Osteoblast (primary cell): ENCODE results near the gene KCNA2. TPM values are rescaled to one million over a fixed set of nuclear protein-coding genes. Genes with fewer than 3 reads are reported as not detected.

Experiments
- DNase-seq: peaks from one replicate; pipeline ENCODE4 v3.0.0; 2011; ENCODE audit warnings: low spot score, mixed read lengths; ENCODE audit not compliant: insufficient read length; ENCODE audit errors: missing footprints
- H2AFZ ChIP-seq: 2 replicates; pipeline ENCODE4 v1.6.0; 2011; ENCODE audit warnings: mild to moderate bottlenecking, low read length
- H3K27ac ChIP-seq: 2 replicates; pipeline ENCODE4 v1.5.1; 2011; ENCODE audit warnings: mild to moderate bottlenecking, low read depth, low read length, moderate library complexity
- H3K27me3 ChIP-seq: 2 replicates; pipeline ENCODE4 v1.6.0; 2012; ENCODE audit warnings: mild to moderate bottlenecking, control low read depth, inconsistent platforms, low read length, moderate library complexity; ENCODE audit not compliant: insufficient read depth
- H3K36me3 ChIP-seq: 2 replicates; pipeline ENCODE4 v1.5.1; 2011; ENCODE audit warnings: mild to moderate bottlenecking, low read length, control low read depth, moderate library complexity; ENCODE audit not compliant: insufficient read depth
- H3K4me1 ChIP-seq: 2 replicates; pipeline ENCODE4 v1.5.1; 2011; ENCODE audit warnings: mild to moderate bottlenecking, low read length, control low read depth, moderate library complexity; ENCODE audit not compliant: insufficient read depth
- H3K4me2 ChIP-seq: 2 replicates; pipeline ENCODE4 v1.6.0; 2011; ENCODE audit warnings: mild to moderate bottlenecking, low read length; ENCODE audit not compliant: insufficient read depth
- H3K4me3 ChIP-seq: fragments of 200-600 bp; sonication (generic); 3 replicates; pipeline ENCODE4 v1.5.1; 2012; ENCODE audit warnings: mild to moderate bottlenecking, low read length, inconsistent platforms; ENCODE audit not compliant: insufficient read depth
- H3K79me2 ChIP-seq: 2 replicates; pipeline ENCODE4 v1.6.0; 2012; ENCODE audit warnings: mild to moderate bottlenecking, low read length, control low read depth, inconsistent platforms; ENCODE audit not compliant: insufficient read depth
- H3K9me3 ChIP-seq: 2 replicates; pipeline ENCODE4 v1.5.1; 2011; ENCODE audit warnings: low read depth, low read length, control low read depth
- H4K20me1 ChIP-seq: 2 replicates; pipeline ENCODE4 v1.6.0; 2012; ENCODE audit warnings: mild to moderate bottlenecking, low read length, control low read depth; ENCODE audit not compliant: insufficient read depth
- total RNA-seq: library from RNA; depleted of rRNA; stranded (reverse); fragments of >200 nt; gene quantifications from 2 replicates; pipeline ENCODE4 v1.2.3, GENCODE V29; 2012
- TF ChIP-seq, protein P1 (sequence below): IDR thresholded peaks from 2 replicates; pipeline ENCODE4 v1.5.1; 2011; ENCODE audit warnings: mild to moderate bottlenecking, low read depth, low read length, moderate library complexity; ENCODE audit errors: extremely low read depth

KCNA2 gene
- total RNA-seq, 1 donor: not detected

DNA sequence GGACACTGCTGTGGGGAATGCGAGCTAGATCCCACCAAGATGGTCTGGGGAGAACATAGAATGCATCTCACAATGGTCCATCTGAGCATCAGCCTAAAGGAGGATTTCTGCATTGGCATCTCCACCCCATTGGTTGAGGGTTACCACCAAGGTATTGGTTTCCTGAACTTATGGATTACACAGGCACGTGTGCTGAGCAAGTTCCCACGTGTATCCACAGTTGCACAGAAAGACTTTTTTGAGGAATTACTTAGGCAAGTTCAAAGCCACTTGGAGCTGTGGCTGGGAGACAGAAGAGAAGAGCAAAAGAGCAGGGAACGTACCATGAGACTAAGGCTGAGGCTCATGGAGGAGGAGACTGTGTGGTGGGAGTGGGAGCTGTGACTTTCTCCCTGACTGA is 43.1 kb downstream of the KCNA2 start:
- no peaks in the 10 kb centered on the region for H3K36me3 ChIP-seq
- no peak overlapping the region for H3K4me3 ChIP-seq
- no peak overlapping the region for H3K4me2 ChIP-seq
- DNase-seq: no peak
- no peaks in the 10 kb centered on the region for H3K9me3 ChIP-seq
- peaks cover 3% of the 10 kb centered on the region for H3K27me3 ChIP-seq
- no peaks in the 10 kb centered on the region for H3K4me1 ChIP-seq
- no peak overlapping the region for H2AFZ ChIP-seq
- H3K79me2 ChIP-seq: no peaks in the 10 kb centered on the region
- H4K20me1 ChIP-seq: no peaks in the 10 kb centered on the region
- TF ChIP-seq, protein P1, sequence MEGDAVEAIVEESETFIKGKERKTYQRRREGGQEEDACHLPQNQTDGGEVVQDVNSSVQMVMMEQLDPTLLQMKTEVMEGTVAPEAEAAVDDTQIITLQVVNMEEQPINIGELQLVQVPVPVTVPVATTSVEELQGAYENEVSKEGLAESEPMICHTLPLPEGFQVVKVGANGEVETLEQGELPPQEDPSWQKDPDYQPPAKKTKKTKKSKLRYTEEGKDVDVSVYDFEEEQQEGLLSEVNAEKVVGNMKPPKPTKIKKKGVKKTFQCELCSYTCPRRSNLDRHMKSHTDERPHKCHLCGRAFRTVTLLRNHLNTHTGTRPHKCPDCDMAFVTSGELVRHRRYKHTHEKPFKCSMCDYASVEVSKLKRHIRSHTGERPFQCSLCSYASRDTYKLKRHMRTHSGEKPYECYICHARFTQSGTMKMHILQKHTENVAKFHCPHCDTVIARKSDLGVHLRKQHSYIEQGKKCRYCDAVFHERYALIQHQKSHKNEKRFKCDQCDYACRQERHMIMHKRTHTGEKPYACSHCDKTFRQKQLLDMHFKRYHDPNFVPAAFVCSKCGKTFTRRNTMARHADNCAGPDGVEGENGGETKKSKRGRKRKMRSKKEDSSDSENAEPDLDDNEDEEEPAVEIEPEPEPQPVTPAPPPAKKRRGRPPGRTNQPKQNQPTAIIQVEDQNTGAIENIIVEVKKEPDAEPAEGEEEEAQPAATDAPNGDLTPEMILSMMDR: no peak
- no peak overlapping the region for H3K27ac ChIP-seq

DNA sequence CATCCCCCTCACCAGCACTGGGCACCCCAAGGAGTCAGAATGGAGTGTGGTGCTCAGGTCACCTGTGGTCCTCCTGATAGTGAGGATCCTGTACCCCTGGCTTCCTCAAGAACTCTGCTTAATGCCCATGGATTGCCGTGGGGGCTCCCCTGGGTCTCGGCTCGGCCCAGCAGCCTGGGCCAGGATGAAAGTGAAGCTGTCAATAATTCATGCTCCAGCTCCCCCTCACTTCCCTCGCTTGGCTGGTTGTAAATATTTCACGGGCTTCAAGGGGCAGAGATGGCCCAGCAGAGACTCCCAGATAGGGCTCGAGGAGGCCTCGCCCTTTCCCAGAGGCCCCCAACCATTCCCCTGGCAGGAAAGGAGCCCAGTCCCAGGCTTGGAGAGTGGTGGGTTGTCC is 44.6 kb downstream of the KCNA2 start:
- TF ChIP-seq, protein P1: no peak
- no peak for DNase-seq

GRCh38 chr1:110559157-110559556 is 47.0 kb downstream of the KCNA2 start:
- H4K20me1 ChIP-seq: no peaks in the 10 kb centered on the region
- no peaks in the 10 kb centered on the region for H3K36me3 ChIP-seq
- no peak overlapping the region for H2AFZ ChIP-seq
- no peak overlapping the region for H3K4me2 ChIP-seq
- no peak overlapping the region for H3K4me3 ChIP-seq
- TF ChIP-seq, protein P1: no peak
- H3K27ac ChIP-seq: no peak overlapping the region
- no peak for DNase-seq
- H3K79me2 ChIP-seq: no peaks in the 10 kb centered on the region
- H3K9me3 ChIP-seq: no peaks in the 10 kb centered on the region
- peaks cover 30% of the 10 kb centered on the region for H3K27me3 ChIP-seq
- peaks cover 5% of the 10 kb centered on the region for H3K4me1 ChIP-seq

More for the DNA sequence above, 44.6 kb downstream of the KCNA2 start:
- Histone ChIP-seq H3K27ac (no peak overlapping the region), H3K79me2 (no peaks in the 10 kb centered on the region), H3K9me3 (no peaks in the 10 kb centered on the region), H3K4me1 (no peaks in the 10 kb centered on the region), H3K27me3 (peaks cover 6% of the 10 kb centered on the region), H3K36me3 (no peaks in the 10 kb centered on the region), H3K4me2 (no peak overlapping the region), H2AFZ (no peak overlapping the region), H3K4me3 (no peak overlapping the region), H4K20me1 (no peaks in the 10 kb centered on the region)

- Histone ChIP-seq H3K27ac (no peak overlapping the region), H3K9me3 (no peaks in the 10 kb centered on the region), H4K20me1 (no peaks in the 10 kb centered on the region), H3K4me2 (no peak overlapping the region), H3K79me2 (no peaks in the 10 kb centered on the region), H3K4me3 (no peak overlapping the region), H3K36me3 (no peaks in the 10 kb centered on the region), H3K4me1 (peaks cover 5% of the 10 kb centered on the region), H3K27me3 (peaks cover 36% of the 10 kb centered on the region), H2AFZ (no peak overlapping the region)
- TF ChIP-seq, protein P1: no peak
- DNase-seq: no peak
Measured at GRCh38 chr1:110557481-110557880, 48.7 kb downstream of the KCNA2 start.
